HepG2 (cell line): ENCODE measurements around the gene LRRC51. TPM values are rescaled to one million over a fixed set of nuclear protein-coding genes. Genes with fewer than 3 reads are reported as not detected.

Experiments
- ASH2L ChIP-seq: fragments of 300-600, 200-600 bp; sonication (generic); IDR thresholded peaks from 2 replicates; pipeline ENCODE4 v1.7.0; 2017; ENCODE audit warnings: low read depth, mild to moderate bottlenecking, moderate library complexity, mixed read lengths, low read length; ENCODE audit not compliant: insufficient read length
- DNMT1 ChIP-seq: sonication (generic); formaldehyde crosslinking; IDR thresholded peaks from 2 replicates; pipeline ENCODE4 v1.5.1; 2020; ENCODE audit warnings: mild to moderate bottlenecking, missing genetic modification reagents
- GATA4 ChIP-seq: sonication (generic); IDR thresholded peaks from 2 replicates; pipeline ENCODE4 v1.6.1; 2016; ENCODE audit warnings: antibody characterized with exemption, low read depth, borderline replicate concordance
- HNRNPL ChIP-seq: fragments of 200-400 bp; formaldehyde crosslinking; IDR thresholded peaks from 2 replicates; pipeline ENCODE4 v1.6.1; 2017; ENCODE audit warnings: mild to moderate bottlenecking, low read depth, low read length
- HNRNPLL ChIP-seq: fragments of 200-400 bp; formaldehyde crosslinking; IDR thresholded peaks from 2 replicates; pipeline ENCODE4 v1.6.1; 2017; ENCODE audit warnings: mild to moderate bottlenecking, low read depth, low read length; ENCODE audit not compliant: poor library complexity, severe bottlenecking
- JARID2 ChIP-seq: sonication (generic); formaldehyde crosslinking; IDR thresholded peaks from 2 replicates; pipeline ENCODE4 v1.8.1; 2023; ENCODE audit warnings: missing genetic modification reagents, inconsistent platforms; ENCODE audit not compliant: insufficient replicate concordance
- POGZ ChIP-seq: sonication (generic); formaldehyde crosslinking; IDR thresholded peaks from 2 replicates; pipeline ENCODE4 v1.4.0; 2020; ENCODE audit warnings: mild to moderate bottlenecking, missing genetic modification reagents
- RFX5 ChIP-seq: IDR thresholded peaks from 2 replicates; pipeline ENCODE4 v1.6.1; 2011; ENCODE audit warnings: low read depth, low read length, improper control_type of control experiment
- TP53 ChIP-seq: sonication (generic); formaldehyde crosslinking; conservative IDR thresholded peaks from 2 replicates; pipeline ENCODE4 v1.4.0; 2020; ENCODE audit warnings: missing genetic modification reagents
- ZFP41 ChIP-seq: sonication (generic); formaldehyde crosslinking; IDR thresholded peaks from 2 replicates; pipeline ENCODE4 v1.4.0; 2020; ENCODE audit warnings: mild to moderate bottlenecking, missing genetic modification reagents, borderline replicate concordance
- ZNF124 ChIP-seq: sonication (generic); formaldehyde crosslinking; IDR thresholded peaks from 2 replicates; pipeline ENCODE4 v1.4.0; 2020; ENCODE audit warnings: missing genetic modification reagents
- ZNF547 ChIP-seq: sonication (generic); formaldehyde crosslinking; IDR thresholded peaks from 2 replicates; pipeline ENCODE4 v1.5.1; 2020; ENCODE audit warnings: mild to moderate bottlenecking, missing genetic modification reagents
- ZNF549 ChIP-seq: sonication (generic); formaldehyde crosslinking; IDR thresholded peaks from 2 replicates; pipeline ENCODE4 v1.5.0; 2020; ENCODE audit warnings: missing genetic modification reagents
- polyA plus RNA-seq, 8 experiments: library from polyadenylated mRNA; depleted of rRNA in 3 of 8; stranded (reverse) in 7 of 8; unstranded in 1 of 8; fragments of >200 nt; fragmentation: Illumina TruSeq in 4 of 8; extraction: Trizol in 4 of 8; gene quantifications; 2 replicates each; pipeline versions ENCODE4 v1.2.1 to v1.2.3, GENCODE V29; 2011 to 2016; ENCODE audit warnings: low read depth in 4 of 8, missing spikeins in 1 of 8, mixed read lengths in 1 of 8; ENCODE audit not compliant: insufficient read depth in 1 of 8
- total RNA-seq, 5 experiments: library from RNA; depleted of rRNA; stranded (reverse); fragments of >200 nt; fragmentation: Illumina TruSeq; extraction: Trizol; gene quantifications; 2 replicates each; pipeline ENCODE4 v1.2.3, GENCODE V29; 2016; ENCODE audit warnings: low read depth in 1 of 5
- TF ChIP-seq, protein P1 (sequence below): sonication (generic); formaldehyde crosslinking; IDR thresholded peaks from 2 replicates; pipeline ENCODE4 v1.4.0; 2020; ENCODE audit warnings: missing genetic modification reagents, mild to moderate bottlenecking, borderline replicate concordance
- TF ChIP-seq, protein P2 (sequence below): sonication (generic); formaldehyde crosslinking; IDR thresholded peaks from 2 replicates; pipeline ENCODE4 v1.5.1; 2020; ENCODE audit warnings: mild to moderate bottlenecking, missing genetic modification reagents, borderline replicate concordance

LRRC51 gene
- total and polyA plus RNA-seq, 2 of the 13 experiments (the other 11 are each of a cell fraction or from before 2014, with no cell fraction given), result 5.3 to 6.0 TPM

DNA sequence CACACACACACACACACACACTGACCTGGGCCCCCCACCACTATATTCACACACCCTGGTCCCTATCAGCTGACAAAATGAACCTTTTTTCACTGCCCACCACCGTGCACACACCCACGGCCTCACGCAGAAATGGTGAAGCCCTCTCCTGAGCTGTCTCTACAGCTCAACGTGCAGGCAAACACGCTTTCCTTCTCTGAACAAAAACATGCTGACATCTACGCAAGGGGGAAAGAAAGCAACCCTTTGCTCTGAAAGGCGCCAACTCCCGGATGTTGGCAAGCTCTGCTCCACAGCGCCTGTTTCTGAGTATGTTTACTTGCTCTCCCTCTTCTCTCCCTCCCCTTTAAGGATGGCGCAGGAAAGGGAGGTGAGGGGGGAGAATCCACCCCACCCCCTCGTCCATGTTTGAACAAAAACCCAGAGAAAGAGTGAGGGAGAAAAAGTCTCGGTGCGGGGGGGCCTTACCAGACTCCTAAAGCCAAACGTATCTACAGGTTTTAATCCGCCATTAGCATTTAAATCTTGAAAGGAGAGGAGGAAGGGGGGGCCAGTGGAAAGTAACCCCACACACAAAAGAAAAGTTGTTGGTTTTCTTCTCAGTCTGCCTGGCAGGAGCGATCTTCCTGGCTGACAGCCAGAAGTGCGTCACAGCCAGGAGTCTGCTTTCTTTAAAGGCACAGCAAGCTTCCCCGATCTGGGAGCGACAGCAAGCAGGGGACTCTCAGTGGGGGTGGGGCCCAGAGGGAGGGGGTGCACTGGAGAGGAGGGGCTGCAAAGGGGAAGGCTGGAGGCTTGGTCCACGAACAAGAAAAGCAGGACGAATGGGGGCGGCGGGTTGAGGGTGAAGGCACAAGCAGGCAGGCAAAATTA, 39.9 kb upstream of the LRRC51 start (continued):
- TF ChIP-seq, protein P1, sequence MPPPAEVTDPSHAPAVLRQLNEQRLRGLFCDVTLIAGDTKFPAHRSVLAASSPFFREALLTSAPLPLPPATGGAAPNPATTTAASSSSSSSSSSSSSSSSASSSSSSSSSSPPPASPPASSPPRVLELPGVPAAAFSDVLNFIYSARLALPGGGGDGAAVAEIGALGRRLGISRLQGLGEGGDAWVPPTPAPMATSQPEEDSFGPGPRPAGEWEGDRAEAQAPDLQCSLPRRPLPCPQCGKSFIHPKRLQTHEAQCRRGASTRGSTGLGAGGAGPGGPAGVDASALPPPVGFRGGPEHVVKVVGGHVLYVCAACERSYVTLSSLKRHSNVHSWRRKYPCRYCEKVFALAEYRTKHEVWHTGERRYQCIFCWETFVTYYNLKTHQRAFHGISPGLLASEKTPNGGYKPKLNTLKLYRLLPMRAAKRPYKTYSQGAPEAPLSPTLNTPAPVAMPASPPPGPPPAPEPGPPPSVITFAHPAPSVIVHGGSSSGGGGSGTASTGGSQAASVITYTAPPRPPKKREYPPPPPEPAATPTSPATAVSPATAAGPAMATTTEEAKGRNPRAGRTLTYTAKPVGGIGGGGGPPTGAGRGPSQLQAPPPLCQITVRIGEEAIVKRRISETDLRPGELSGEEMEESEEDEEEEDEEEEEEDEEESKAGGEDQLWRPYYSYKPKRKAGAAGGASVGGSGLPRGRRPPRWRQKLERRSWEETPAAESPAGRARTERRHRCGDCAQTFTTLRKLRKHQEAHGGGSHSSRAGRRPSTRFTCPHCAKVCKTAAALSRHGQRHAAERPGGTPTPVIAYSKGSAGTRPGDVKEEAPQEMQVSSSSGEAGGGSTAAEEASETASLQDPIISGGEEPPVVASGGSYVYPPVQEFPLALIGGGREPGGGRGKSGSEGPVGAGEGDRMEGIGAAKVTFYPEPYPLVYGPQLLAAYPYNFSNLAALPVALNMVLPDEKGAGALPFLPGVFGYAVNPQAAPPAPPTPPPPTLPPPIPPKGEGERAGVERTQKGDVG (CRISPR knock-in tag), result no peak
- TF ChIP-seq TP53 (CRISPR knock-in tag), result no peak
- no peak for TF ChIP-seq JARID2 (CRISPR knock-in tag)
- no peak for TF ChIP-seq HNRNPL
- TF ChIP-seq ZNF547 (CRISPR knock-in tag), result no peak
- TF ChIP-seq ZNF549 (CRISPR knock-in tag), result no peak
- no peak for TF ChIP-seq ZNF124 (CRISPR knock-in tag)
- TF ChIP-seq POGZ, result no peak
- no peak for TF ChIP-seq DNMT1 (CRISPR knock-in tag)
- TF ChIP-seq, protein P2, sequence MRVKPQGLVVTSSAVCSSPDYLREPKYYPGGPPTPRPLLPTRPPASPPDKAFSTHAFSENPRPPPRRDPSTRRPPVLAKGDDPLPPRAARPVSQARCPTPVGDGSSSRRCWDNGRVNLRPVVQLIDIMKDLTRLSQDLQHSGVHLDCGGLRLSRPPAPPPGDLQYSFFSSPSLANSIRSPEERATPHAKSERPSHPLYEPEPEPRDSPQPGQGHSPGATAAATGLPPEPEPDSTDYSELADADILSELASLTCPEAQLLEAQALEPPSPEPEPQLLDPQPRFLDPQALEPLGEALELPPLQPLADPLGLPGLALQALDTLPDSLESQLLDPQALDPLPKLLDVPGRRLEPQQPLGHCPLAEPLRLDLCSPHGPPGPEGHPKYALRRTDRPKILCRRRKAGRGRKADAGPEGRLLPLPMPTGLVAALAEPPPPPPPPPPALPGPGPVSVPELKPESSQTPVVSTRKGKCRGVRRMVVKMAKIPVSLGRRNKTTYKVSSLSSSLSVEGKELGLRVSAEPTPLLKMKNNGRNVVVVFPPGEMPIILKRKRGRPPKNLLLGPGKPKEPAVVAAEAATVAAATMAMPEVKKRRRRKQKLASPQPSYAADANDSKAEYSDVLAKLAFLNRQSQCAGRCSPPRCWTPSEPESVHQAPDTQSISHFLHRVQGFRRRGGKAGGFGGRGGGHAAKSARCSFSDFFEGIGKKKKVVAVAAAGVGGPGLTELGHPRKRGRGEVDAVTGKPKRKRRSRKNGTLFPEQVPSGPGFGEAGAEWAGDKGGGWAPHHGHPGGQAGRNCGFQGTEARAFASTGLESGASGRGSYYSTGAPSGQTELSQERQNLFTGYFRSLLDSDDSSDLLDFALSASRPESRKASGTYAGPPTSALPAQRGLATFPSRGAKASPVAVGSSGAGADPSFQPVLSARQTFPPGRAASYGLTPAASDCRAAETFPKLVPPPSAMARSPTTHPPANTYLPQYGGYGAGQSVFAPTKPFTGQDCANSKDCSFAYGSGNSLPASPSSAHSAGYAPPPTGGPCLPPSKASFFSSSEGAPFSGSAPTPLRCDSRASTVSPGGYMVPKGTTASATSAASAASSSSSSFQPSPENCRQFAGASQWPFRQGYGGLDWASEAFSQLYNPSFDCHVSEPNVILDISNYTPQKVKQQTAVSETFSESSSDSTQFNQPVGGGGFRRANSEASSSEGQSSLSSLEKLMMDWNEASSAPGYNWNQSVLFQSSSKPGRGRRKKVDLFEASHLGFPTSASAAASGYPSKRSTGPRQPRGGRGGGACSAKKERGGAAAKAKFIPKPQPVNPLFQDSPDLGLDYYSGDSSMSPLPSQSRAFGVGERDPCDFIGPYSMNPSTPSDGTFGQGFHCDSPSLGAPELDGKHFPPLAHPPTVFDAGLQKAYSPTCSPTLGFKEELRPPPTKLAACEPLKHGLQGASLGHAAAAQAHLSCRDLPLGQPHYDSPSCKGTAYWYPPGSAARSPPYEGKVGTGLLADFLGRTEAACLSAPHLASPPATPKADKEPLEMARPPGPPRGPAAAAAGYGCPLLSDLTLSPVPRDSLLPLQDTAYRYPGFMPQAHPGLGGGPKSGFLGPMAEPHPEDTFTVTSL (CRISPR knock-in tag), result no peak; the same call in 1 of the 2 replicates
- no peak for TF ChIP-seq GATA4
- no peak for TF ChIP-seq HNRNPLL
- TF ChIP-seq RFX5, result no peak
- TF ChIP-seq ZFP41, result no peak
- peak; percentile 50 for TF ChIP-seq ASH2L
